PC-3 (cell line): ENCODE results near the gene LATS1. TPM values are rescaled to one million over a fixed set of nuclear protein-coding genes. Genes with fewer than 3 reads are reported as not detected.

ENCODE experiments used
- ATAC-seq: fragments of 200-7000 bp; cut with Tn5 transposase; 2 replicates; pipeline ENCODE4 v1.9.1; 2020; ENCODE audit warnings: mild to moderate bottlenecking, moderate library complexity
- BruUV-seq: library from RNA; stranded (reverse); fragments of 400-500 nt; replicated peaks from 2 replicates; lab custom pipeline; 2021; lab: Mats Ljungman, UMichigan
- CTCF ChIA-PET: fragments of 300-600 bp; sonication (Branson Sonifier 250); formaldehyde crosslinking; loops from one replicate; lab custom pipeline; 2022; ENCODE audit warnings: antibody characterized with exemption; lab: Charles Lee
- POLR2A ChIA-PET: fragments of 300-600 bp; sonication (Branson Sonifier 250); formaldehyde crosslinking; loops from one replicate; lab custom pipeline; 2022; ENCODE audit warnings: antibody characterized with exemption; ENCODE audit not compliant: unreplicated experiment; lab: Charles Lee
- DNase-seq: peaks from one replicate; pipeline ENCODE4 v3.0.0-alpha.2; 2015
- H2AFZ ChIP-seq: fragments of 300-600 bp; sonication (generic); 2 replicates; pipeline ENCODE4 v1.6.0; 2016; ENCODE audit warnings: antibody characterized with exemption, low read length
- H3F3A ChIP-seq: fragments of 300-600 bp; sonication (generic); one replicate; pipeline ENCODE4 v1.6.0; 2017; ENCODE audit warnings: antibody characterized with exemption, low read length, control low read depth, mild to moderate bottlenecking; ENCODE audit not compliant: unreplicated experiment
- H3K27ac ChIP-seq: fragments of 300-600 bp; sonication (generic); 2 replicates; pipeline ENCODE4 v1.5.1; 2016; ENCODE audit warnings: mild to moderate bottlenecking, low read length
- H3K27me3 ChIP-seq: fragments of 300-600 bp; sonication (generic); 2 replicates; pipeline ENCODE4 v1.6.1; 2016; ENCODE audit warnings: low read length, mixed read lengths
- H3K36me3 ChIP-seq: fragments of 300-600 bp; sonication (generic); 2 replicates; pipeline ENCODE4 v1.6.1; 2016; ENCODE audit warnings: low read depth, mixed run types, low read length, mixed read lengths
- H3K4me1 ChIP-seq: fragments of 300-600 bp; sonication (generic); 2 replicates; pipeline ENCODE4 v1.5.1; 2016; ENCODE audit warnings: low read length; ENCODE audit not compliant: insufficient read depth
- H3K4me2 ChIP-seq: fragments of 300-600 bp; sonication (generic); 2 replicates; pipeline ENCODE4 v1.6.0; 2016; ENCODE audit warnings: low read length
- H3K4me3 ChIP-seq: fragments of 300-600 bp; sonication (generic); 2 replicates; pipeline ENCODE4 v1.5.1; 2016; ENCODE audit warnings: mild to moderate bottlenecking, low read length, mixed read lengths
- H3K79me2 ChIP-seq: fragments of 300-600 bp; sonication (generic); 2 replicates; pipeline ENCODE4 v1.6.1; 2017; ENCODE audit warnings: low read length, mixed read lengths
- H3K9ac ChIP-seq: fragments of 300-600 bp; sonication (generic); 2 replicates; pipeline ENCODE4 v1.6.0; 2016; ENCODE audit warnings: mild to moderate bottlenecking, low read length
- H3K9me2 ChIP-seq: fragments of 300-600 bp; sonication (generic); replicated peaks from 2 replicates; pipeline ENCODE4 v1.6.1; 2016; ENCODE audit warnings: mixed run types, low read length, mixed read lengths
- H3K9me3 ChIP-seq: fragments of 300-600 bp; sonication (generic); 2 replicates; pipeline ENCODE4 v1.6.1; 2016; ENCODE audit warnings: low read length, mixed read lengths
- H4K20me1 ChIP-seq: fragments of 300-600 bp; sonication (generic); 2 replicates; pipeline ENCODE4 v1.6.1; 2016; ENCODE audit warnings: low read length, mixed read lengths
- CTCF ChIP-seq: fragments of 300-600 bp; sonication (generic); conservative IDR thresholded peaks from 2 replicates; pipeline ENCODE4 v1.5.1; 2017; ENCODE audit warnings: antibody characterized with exemption, low read depth, mild to moderate bottlenecking, low read length
- EZH2 ChIP-seq: fragments of 300-600 bp; sonication (generic); IDR thresholded peaks from one replicate; pipeline ENCODE4 v1.6.1; 2017; ENCODE audit warnings: antibody characterized with exemption, mild to moderate bottlenecking, low read length; ENCODE audit not compliant: unreplicated experiment
- EZH2phosphoT487 ChIP-seq: fragments of 300-600 bp; sonication (generic); IDR thresholded peaks from 2 replicates; pipeline ENCODE4 v1.6.1; 2018; ENCODE audit warnings: mild to moderate bottlenecking, antibody characterized with exemption, low read length, borderline replicate concordance
- intact Hi-C: fragments of 100-400 bp; cut with micrococcal nuclease; formaldehyde crosslinking; loops from 2 replicates; pipeline ENCODE4 v1.9.0; 2023
- total RNA-seq: library from RNA; depleted of rRNA; stranded (reverse); fragments of >200 nt; gene quantifications from 2 replicates; pipeline ENCODE4 v1.2.3, GENCODE V29; 2014

LATS1 gene
- total RNA-seq, 1 experiment from 2014 or later, result 9.7 TPM

GRCh38 chr6:149733089-149733720 is 15.3 kb upstream of the LATS1 start:
- DNase-seq, result no peak
- no peaks in the 10 kb centered on the region for H3K9me2 ChIP-seq
- POLR2A ChIA-PET, result no interaction called here
- no peaks in the 10 kb centered on the region for H3K27me3 ChIP-seq
- H2AFZ ChIP-seq, result no peak overlapping the region
- H3K79me2 ChIP-seq, result no peaks in the 10 kb centered on the region
- no peak for ATAC-seq
- H3K4me2 ChIP-seq, result no peak overlapping the region
- intact Hi-C loops, result no loop called here
- H3F3A ChIP-seq, result no peaks in the 10 kb centered on the region
- no TSS peak for BruUV-seq
- H3K36me3 ChIP-seq, result peaks cover 21% of the 10 kb centered on the region; the same call in 1 of the 2 replicates
- CTCF ChIA-PET, result no interaction called here
- TF ChIP-seq CTCF (no peak), EZH2phosphoT487 (no peak), EZH2 (no peak)
- H3K27ac ChIP-seq, result no peak overlapping the region
- H3K9ac ChIP-seq, result no peak overlapping the region
- no peaks in the 10 kb centered on the region for H3K4me1 ChIP-seq
- H3K9me3 ChIP-seq, result no peaks in the 10 kb centered on the region
- no peak overlapping the region for H3K4me3 ChIP-seq
- H4K20me1 ChIP-seq, result no peaks in the 10 kb centered on the region

GRCh38 chr6:149729824-149730223 is 11.9 kb upstream of the LATS1 start:
- Histone ChIP-seq H4K20me1 (no peaks in the 10 kb centered on the region), H3K79me2 (no peaks in the 10 kb centered on the region), H3K27ac (no peak overlapping the region), H3K4me3 (no peak overlapping the region), H3K27me3 (no peaks in the 10 kb centered on the region), H3K4me1 (no peaks in the 10 kb centered on the region), H3K9me2 (no peaks in the 10 kb centered on the region), H3K9me3 (no peaks in the 10 kb centered on the region), H2AFZ (no peak overlapping the region), H3K9ac (no peak overlapping the region), H3F3A (no peaks in the 10 kb centered on the region), H3K36me3 (peaks cover 18% of the 10 kb centered on the region; the same call in 1 of the 2 replicates), H3K4me2 (no peak overlapping the region)
- no TSS peak for BruUV-seq
- no peak for ATAC-seq
- TF ChIP-seq EZH2 (no peak), EZH2phosphoT487 (no peak), CTCF (no peak)
- ChIA-PET CTCF (no interaction called here), POLR2A (no interaction called here)
- intact Hi-C loops, result loop anchor here (10.0 kb wide), 2 partner anchors 95 to 285 kb away; no protein-coding TSS in a partner anchor
- no peak for DNase-seq

- BruUV-seq, result no TSS peak
- Histone ChIP-seq H3K79me2 (no peaks in the 10 kb centered on the region), H3K36me3 (peaks cover 17% of the 10 kb centered on the region; the same call in 1 of the 2 replicates), H3K4me3 (no peak overlapping the region), H3F3A (no peaks in the 10 kb centered on the region), H2AFZ (no peak overlapping the region), H3K4me1 (no peaks in the 10 kb centered on the region), H3K27ac (no peak overlapping the region), H3K9me2 (no peaks in the 10 kb centered on the region), H3K4me2 (no peak overlapping the region), H3K9me3 (no peaks in the 10 kb centered on the region), H3K9ac (no peak overlapping the region), H4K20me1 (no peaks in the 10 kb centered on the region), H3K27me3 (no peaks in the 10 kb centered on the region)
- no peak for ATAC-seq
- DNase-seq, result no peak
- ChIA-PET CTCF (no interaction called here), POLR2A (no interaction called here)
- intact Hi-C loops, result loop anchor here (10.0 kb wide), 2 partner anchors 96 to 286 kb away; no protein-coding TSS in a partner anchor
- TF ChIP-seq EZH2, result no peak
- TF ChIP-seq CTCF, result no peak
- TF ChIP-seq EZH2phosphoT487, result no peak
Observed at GRCh38 chr6:149728499-149729234, 10.8 kb upstream of the LATS1 start.
